SK-MEL-5 (cell line): ENCODE data around the gene C15orf61. TPM values are rescaled to one million over a fixed set of nuclear protein-coding genes. Genes with fewer than 3 reads are reported as not detected.

Experiments used
- DNase-seq: peaks from one replicate; pipeline ENCODE4 v3.0.0-alpha.2; 2016; ENCODE audit warnings: low read depth, low spot score
- in situ Hi-C: cut with HindIII; loops from 2 replicates; pipeline ENCODE4 v1.10.0; 2016; ENCODE audit warnings: low sequenced_read_pairs, high pct_unique_total_duplicates, low pct_unique_long_range_greater_than_20kb
- polyA plus RNA-seq, 2 experiments: library from polyadenylated mRNA; depleted of rRNA; stranded (reverse); fragments of >200 nt; gene quantifications; 2 replicates each; pipeline ENCODE4 v1.2.3, GENCODE V29; 2015
- total RNA-seq: library from RNA; depleted of rRNA; stranded (reverse); fragments of >200 nt; shearing (Covaris generic); gene quantifications from 2 replicates; pipeline ENCODE4 v1.2.3, GENCODE V29; 2014; rRNA removed

Gene C15orf61
- total RNA-seq = 3.3 and 4.5 TPM in 2 replicates
- 3.4 and 8.9 TPM in 2 replicates for polyA plus RNA-seq (2015; cell fraction: cytosol; rRNA removed)
- 7.6 and 11.6 TPM in 2 replicates for polyA plus RNA-seq (2015; cell fraction: nucleus; rRNA removed)

- DNase-seq = peak; percentile 82
- in situ Hi-C loops = no loop called here
These were observed at the start of gene C15orf61 for GRCh38 chr15:67521029-67521782. Gene C15orf61 (plus strand): TSS chr15:67521131. CDS start chr15:67521249, 118 bp downstream.

- no peak for DNase-seq
These were observed 48.0 kb upstream of the C15orf61 start for GRCh38 chr15:67472957-67473356.

GRCh38 chr15:67474405-67475110, 46.4 kb upstream of the C15orf61 start:
- in situ Hi-C loops = no loop called here
- no peak for DNase-seq

More at GRCh38 chr15:67472957-67473356, 48.0 kb upstream of the C15orf61 start:
- in situ Hi-C loops = no loop called here

GRCh38 chr15:67479781-67480505, 41.0 kb upstream of the C15orf61 start:
- DNase-seq = no peak
- in situ Hi-C loops = no loop called here

GRCh38 chr15:67480741-67481140, 40.2 kb upstream of the C15orf61 start:
- no peak for DNase-seq
- in situ Hi-C loops = no loop called here

GRCh38 chr15:67481680-67482079, 39.3 kb upstream of the C15orf61 start:
- in situ Hi-C loops = no loop called here
- no peak for DNase-seq

- in situ Hi-C loops = no loop called here
- no peak for DNase-seq
These were observed 25.3 kb upstream of the C15orf61 start for GRCh38 chr15:67495585-67495984.

GRCh38 chr15:67501177-67501835, 19.6 kb upstream of the C15orf61 start:
- peak; percentile 53 for DNase-seq
- in situ Hi-C loops = no loop called here

- in situ Hi-C loops = no loop called here
These were observed 19.0 kb upstream of the C15orf61 start for GRCh38 chr15:67501836-67502461.

GRCh38 chr15:67504056-67504455, 16.9 kb upstream of the C15orf61 start:
- no peak for DNase-seq
- in situ Hi-C loops = no loop called here

More at GRCh38 chr15:67501836-67502461, 19.0 kb upstream of the C15orf61 start:
- no peak for DNase-seq

GRCh38 chr15:67504796-67505195, 16.1 kb upstream of the C15orf61 start:
- no peak for DNase-seq
- in situ Hi-C loops = no loop called here

- no peak for DNase-seq
- in situ Hi-C loops = no loop called here
These were observed 15.0 kb upstream of the C15orf61 start for GRCh38 chr15:67505675-67506572.

- in situ Hi-C loops = no loop called here
- no peak for DNase-seq
These were observed 13.9 kb upstream of the C15orf61 start for GRCh38 chr15:67506775-67507747.

GRCh38 chr15:67508407-67508806, 12.5 kb upstream of the C15orf61 start:
- DNase-seq = no peak
- in situ Hi-C loops = no loop called here

GRCh38 chr15:67509918-67510317, 11.0 kb upstream of the C15orf61 start:
- in situ Hi-C loops = no loop called here
- DNase-seq = no peak
